GM19328 (cell line): ENCODE results near the gene CYGB.

ENCODE experiments used
- ATAC-seq: cut with Tn5 transposase; IDR thresholded peaks from one replicate; pipeline ENCODE4 v1.9.1; 2021; ENCODE audit warnings: mild to moderate bottlenecking, moderate library complexity; ENCODE audit not compliant: unreplicated experiment

CYGB gene

GRCh38 chr17:76537578-76538280 is at the start of gene CYGB:
Gene CYGB, minus strand, starts transcription at chr17:76537709. Its CDS starts 167 bp downstream, at chr17:76537542.
- ATAC-seq = no peak

- ATAC-seq = no peak
These were observed 49.4 kb upstream of the CYGB start for GRCh38 chr17:76586741-76587487.

- ATAC-seq = no peak
These were observed 48.4 kb upstream of the CYGB start, which contains the start of gene ST6GALNAC2 for GRCh38 chr17:76585649-76586593. Gene ST6GALNAC2, minus strand, starts transcription at chr17:76585860. Its CDS starts 52 bp downstream, at chr17:76585808.

GRCh38 chr17:76585033-76585648 is 47.6 kb upstream of the CYGB start:
- ATAC-seq = no peak

- no peak for ATAC-seq
These were observed 47.0 kb upstream of the CYGB start for GRCh38 chr17:76584427-76585032.

GRCh38 chr17:76582660-76583059 is 45.2 kb upstream of the CYGB start:
- ATAC-seq = no peak

GRCh38 chr17:76581515-76581914 is 44.0 kb upstream of the CYGB start:
- ATAC-seq = no peak

GRCh38 chr17:76579281-76579680 is 41.8 kb upstream of the CYGB start:
- ATAC-seq = no peak

- no peak for ATAC-seq
These were observed 40.9 kb upstream of the CYGB start for GRCh38 chr17:76578376-76578775.

GRCh38 chr17:76577876-76578275 is 40.4 kb upstream of the CYGB start:
- no peak for ATAC-seq

- ATAC-seq = no peak
These were observed 38.7 kb upstream of the CYGB start for GRCh38 chr17:76576189-76576588.

- no peak for ATAC-seq
These were observed 38.1 kb upstream of the CYGB start for GRCh38 chr17:76575570-76575969.

GRCh38 chr17:76574166-76574565 is 36.7 kb upstream of the CYGB start:
- no peak for ATAC-seq

- no peak for ATAC-seq
These were observed 35.6 kb upstream of the CYGB start for GRCh38 chr17:76573096-76573495.

- ATAC-seq = no peak
These were observed 34.8 kb upstream of the CYGB start for GRCh38 chr17:76572201-76572910.

GRCh38 chr17:76570877-76571471 is 33.5 kb upstream of the CYGB start:
- no peak for ATAC-seq

- no peak for ATAC-seq
These were observed 32.9 kb upstream of the CYGB start for GRCh38 chr17:76570457-76570856.

- ATAC-seq = no peak
These were observed 32.2 kb upstream of the CYGB start for GRCh38 chr17:76569607-76570279.

- no peak for ATAC-seq
These were observed 31.3 kb upstream of the CYGB start for GRCh38 chr17:76568811-76569221.
